T-helper 2 cell (primary cell): ENCODE results near the gene DAPK1.

Experiments used
- DNase-seq, 5 experiments: peaks; one replicate each; pipeline versions ENCODE4 v3.0.0 to v3.0.0-alpha.2; 2012 to 2022

DAPK1 gene

GRCh38 chr9:87672586-87672985 is 174.9 kb downstream of the DAPK1 start:
- DNase-seq, result no peak

GRCh38 chr9:87673446-87674120 is 175.9 kb downstream of the DAPK1 start:
- no peak for DNase-seq

GRCh38 chr9:87674565-87675299 is 177.1 kb downstream of the DAPK1 start:
- DNase-seq, result no peak

DNA sequence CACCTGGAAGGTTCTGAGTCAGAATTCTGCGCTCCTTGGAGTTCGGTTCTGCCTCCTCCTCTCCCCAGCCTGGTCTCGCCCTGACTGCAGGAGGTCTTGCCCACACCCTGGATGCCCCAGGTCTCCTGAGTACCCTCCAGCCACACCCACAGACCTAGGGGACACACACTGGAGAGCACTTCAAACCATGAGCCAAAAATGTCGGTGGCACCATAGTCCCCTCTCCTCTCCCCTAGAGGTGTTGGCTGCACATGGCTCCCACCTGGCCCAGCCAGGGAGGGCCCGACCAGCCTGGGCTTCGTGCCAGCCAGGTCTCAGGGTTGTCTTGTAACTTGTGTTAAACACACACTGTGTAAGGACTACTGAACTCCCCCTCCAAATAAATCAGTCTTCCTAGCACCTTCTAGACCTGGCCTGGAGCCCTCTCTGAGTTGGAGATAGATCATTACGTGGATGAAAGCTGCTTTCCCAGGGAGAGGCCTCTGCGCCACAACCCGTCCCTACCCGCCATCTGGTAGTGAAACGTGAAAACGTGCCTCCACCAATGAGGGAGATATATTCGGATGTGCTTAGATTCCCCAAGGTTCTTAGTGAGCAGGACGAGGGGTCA is 178.3 kb downstream of the DAPK1 start:
- DNase-seq, result no peak

GRCh38 chr9:87676976-87677775 is 179.5 kb downstream of the DAPK1 start:
- DNase-seq, result no peak

DNA sequence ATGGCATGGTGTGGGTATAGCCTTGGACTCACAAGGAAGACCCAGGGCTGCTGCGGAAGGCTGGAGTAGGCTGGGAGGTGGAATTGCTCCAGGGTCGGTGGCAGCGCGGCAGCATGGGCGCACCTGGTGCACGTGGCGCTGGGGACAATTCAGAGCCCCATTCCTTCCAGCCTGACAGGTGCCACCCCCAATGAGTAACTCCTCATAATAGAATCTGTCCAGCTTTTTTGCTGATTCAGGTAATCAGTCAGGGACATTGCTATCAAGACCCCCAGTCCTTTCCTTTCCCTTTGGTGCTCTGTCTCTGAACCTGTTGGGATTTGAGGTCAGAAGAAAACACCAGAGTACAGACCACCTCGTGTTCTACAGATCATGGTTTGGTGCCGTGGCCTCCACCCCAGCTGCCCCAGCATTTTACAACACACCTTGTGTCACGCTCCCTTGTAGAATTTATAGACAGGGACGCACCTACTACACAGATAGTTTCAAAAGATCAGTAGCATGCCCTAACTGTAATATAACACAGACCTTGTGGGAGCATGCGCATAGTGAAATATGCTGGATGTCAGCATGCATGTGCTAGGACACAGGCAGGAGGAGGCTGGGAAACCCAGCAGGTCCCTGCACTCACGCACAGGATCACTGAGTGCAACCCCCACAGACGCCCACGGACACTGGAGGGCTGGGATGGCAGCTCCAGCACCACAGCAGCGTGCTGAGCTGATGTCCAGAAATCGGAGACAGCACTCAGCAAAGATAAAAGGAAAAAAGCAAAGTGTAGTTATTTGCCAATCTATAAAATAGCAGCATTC is 180.3 kb downstream of the DAPK1 start:
- DNase-seq, result no peak

GRCh38 chr9:87678650-87679355 is 181.1 kb downstream of the DAPK1 start:
- no peak for DNase-seq

DNA sequence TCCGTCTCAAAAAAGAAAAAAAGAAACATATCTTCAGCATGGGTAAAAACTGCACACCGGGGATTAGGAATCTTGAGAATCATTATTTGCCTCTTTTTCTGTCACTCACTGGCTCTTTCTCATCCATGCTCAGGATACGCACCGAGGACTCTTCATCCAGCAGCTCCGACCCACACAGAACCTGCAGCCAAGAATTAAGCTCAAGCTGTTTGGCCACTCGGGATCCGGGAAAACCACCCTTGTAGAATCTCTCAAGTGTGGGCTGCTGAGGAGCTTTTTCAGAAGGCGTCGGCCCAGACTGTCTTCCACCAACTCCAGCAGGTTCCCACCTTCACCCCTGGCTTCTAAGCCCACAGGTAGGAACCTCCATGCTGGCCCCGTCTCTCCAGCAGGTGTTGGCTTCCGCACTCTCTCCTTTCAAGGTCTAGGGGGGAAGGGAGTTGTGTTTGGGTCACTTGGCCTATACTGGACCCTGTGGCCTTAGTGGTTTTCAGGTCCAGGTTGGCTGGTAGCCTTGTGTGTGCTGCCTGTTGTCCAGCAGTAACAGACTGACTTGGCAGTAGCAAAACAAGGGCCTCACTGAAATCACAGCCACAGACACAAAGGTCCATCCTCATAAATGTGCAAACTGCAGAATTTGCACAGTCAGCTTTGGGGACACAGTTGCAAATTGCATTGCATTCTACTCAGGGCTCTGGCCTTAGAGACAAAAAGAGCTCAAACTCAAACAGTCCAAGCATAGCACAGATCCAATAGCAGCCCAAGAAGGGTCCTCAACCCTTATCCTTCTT is 183.8 kb downstream of the DAPK1 start:
- no peak for DNase-seq

GRCh38 chr9:87682085-87682484 is 184.4 kb downstream of the DAPK1 start:
- DNase-seq, result no peak

DNA sequence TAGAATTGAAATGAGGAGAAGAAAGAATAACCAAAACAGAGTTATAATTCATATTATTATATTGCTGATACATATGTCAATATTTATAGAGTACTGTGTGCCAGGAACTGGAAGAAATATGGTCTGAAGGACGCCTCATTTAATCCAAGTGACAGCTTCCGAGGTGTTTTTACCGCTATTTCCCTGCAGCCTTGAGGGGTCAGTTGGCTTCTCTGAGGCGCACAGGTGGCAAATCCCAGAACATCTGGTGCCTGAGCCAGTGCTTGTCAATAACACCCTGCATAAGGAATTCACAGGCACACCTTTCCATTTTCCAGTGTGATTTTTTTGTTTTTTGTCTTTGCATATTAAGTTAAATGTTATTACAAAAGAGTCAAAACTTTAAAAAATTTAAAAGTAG is 185.0 kb downstream of the DAPK1 start:
- DNase-seq, result no peak

DNA sequence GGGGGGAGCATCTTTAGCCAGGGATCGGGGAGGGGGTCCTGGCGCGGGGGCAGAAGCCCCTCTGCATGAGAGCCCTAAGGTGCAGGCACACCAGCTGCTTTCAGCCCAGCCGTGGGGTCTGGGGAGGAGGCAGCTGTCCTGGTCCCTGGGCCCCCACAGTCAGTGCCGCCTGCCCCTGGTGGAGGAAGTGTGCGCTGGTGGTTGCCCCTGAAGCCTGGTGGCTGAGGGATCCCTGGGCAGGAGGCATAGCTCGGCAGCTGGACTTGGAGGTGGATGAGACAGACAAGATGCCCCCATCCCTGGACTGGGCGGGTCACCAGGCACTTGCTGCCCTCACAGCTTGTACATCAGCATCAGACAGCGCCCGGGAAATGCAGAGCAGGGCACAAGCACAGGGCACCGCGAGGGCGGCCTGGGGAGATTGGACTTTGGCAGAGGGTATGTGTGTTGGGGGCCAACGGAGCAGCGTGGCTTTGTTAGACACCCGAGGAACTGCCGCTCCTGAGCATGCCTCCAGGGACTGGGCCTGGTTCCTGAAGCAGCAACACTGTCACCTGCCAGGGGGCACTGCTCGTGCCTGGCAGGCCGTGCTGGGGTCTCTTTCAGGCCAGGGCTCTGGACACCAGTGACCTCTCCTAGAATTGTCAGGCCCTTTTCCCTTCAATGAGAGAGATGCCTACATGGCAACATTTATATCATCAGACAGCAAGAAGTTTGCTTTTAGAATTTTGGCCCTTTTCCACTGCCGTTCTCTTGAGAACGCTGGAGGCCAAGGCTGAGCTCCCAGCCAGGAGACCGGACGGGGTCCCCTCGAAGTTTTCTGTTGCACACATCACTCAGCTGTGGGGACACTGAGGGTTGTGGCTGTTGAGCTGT is 186.3 kb downstream of the DAPK1 start:
- no peak for DNase-seq

- no peak for DNase-seq
These were observed 187.1 kb downstream of the DAPK1 start for GRCh38 chr9:87684627-87685219.

DNA sequence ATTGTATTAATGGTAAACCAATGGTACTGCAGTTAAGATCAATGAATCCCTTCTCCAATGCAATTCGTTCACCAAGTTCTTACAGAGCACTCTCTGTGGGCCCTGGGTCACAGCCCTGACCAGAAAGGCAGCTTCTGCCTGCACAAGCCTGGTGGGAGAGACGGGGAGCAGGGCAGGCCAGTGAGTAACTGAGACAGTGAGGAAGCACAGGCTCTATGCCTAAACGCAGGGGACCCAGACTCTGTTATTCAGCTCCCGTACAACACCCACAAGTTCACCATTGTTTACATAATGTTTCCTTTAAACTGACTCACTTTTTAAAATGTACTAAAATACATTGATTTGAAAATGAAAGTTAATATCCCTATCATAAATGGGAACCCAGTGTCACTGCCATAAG is 187.8 kb downstream of the DAPK1 start:
- no peak for DNase-seq

GRCh38 chr9:87685871-87686519 is 188.3 kb downstream of the DAPK1 start:
- DNase-seq, result no peak

- DNase-seq, result no peak
These were observed 188.9 kb downstream of the DAPK1 start for GRCh38 chr9:87686520-87687090.

DNA sequence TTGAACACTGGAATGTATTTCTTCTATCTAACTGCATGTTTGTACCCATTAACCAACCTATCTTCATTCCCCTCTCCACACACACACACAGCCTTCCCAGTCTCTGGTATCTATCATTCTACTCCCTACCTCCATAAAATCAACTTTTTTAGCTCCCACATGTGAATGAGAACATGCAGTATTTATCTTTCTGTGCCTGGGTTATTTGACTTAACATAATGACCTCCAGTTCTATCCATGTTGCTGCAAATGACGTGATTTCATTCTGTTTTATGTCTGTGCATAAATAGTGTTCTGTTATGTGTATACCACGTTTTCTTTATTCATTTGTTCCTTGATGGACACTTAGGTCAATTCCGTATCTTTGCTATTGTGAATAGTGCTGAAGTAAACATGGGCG is 189.5 kb downstream of the DAPK1 start:
- no peak for DNase-seq

GRCh38 chr9:87694236-87694755 is 196.6 kb downstream of the DAPK1 start:
- no peak for DNase-seq

GRCh38 chr9:87695523-87695922 is 197.9 kb downstream of the DAPK1 start:
- no peak for DNase-seq
